HG03520 (cell line): ENCODE results near the gene PPT2.
"Not testable (repeated sequence)": the region's sequence is repeated elsewhere in the genome, so short reads cannot be mapped to it uniquely, and the experiment has no call there.

Experiments used
- ATAC-seq: cut with Tn5 transposase; IDR thresholded peaks from one replicate; pipeline ENCODE4 v1.9.1; 2021; ENCODE audit warnings: mild to moderate bottlenecking, moderate library complexity; ENCODE audit not compliant: unreplicated experiment

Gene PPT2

DNA sequence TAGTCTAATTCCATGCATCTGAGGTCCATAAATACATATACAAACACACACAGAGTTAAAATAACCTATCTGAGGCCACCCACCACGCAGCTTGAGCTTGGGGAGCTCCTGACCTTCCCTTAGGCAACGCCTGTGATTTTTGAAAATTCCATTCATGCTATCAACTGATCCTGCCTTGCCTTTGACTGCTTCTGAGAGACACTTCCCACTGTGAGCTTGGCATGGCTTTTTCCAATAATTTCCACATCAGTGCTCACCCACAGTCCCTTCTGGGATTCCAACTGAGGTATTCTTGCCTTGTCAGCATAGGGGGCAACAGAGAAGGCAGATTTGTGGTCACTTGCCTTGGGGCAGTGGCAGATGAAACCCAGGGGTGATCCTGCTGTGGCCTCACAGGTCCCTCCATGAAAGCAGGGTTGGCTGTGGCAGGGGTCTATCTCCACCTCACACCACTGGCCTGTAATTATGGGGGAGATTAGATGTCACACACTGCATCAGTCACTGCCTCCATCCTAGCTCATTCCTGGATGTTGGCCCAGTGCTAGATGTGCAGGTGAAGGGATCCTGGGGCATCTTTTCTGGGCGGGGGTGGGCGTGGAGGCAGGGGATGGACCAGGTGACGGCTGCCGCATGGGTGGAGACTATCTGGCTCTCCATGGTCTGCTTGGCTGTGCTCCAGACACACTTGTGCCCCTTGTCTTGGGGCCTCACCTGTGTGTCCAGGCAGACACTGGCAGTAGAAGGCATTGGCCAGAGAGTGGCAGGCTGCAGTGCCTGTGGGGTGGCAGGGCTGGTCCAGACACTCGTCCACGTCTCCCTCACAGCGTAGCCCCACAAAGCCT, 49.7 kb downstream of the PPT2 start:
- no peak for ATAC-seq

DNA sequence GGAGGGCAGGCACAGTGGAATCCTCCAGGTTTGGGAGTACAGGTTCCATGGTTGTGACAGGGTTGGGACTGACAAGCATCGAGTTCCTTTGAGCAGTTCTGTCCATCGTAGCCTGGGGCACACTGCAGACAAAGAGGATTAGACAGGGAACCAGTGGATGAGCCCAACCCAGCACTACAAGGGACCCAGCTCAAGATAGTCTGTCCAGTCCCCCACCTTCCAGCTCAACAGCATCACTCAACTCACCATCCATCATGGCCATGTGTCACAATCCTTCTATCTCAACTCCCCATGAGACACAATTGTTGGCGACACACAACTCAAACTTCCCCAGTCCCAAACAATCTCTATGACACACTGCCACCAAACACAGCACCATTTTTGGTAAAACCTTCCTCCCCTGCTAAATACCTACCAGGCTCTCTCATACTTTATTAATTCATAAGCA, 50.4 kb downstream of the PPT2 start:
- ATAC-seq = no peak

DNA sequence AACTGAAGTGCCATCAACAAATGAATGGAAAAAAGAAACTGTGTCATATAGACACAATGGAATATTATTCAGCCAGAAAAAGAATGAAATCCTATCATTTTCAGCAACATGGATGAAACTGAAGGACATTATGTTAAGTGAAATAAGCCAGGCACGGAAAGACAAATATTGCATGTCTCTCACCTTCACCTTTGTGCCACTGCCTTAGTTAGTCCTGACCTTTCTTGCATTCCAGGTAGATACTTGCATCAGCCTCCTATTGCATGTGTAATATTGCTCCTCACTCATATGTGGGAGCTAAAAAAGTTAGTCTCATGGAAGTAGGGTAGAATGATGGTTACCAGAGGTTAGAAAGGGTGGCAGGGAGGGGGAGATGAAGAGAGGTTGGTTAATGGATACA, 55.1 kb downstream of the PPT2 start:
- ATAC-seq = no peak

DNA sequence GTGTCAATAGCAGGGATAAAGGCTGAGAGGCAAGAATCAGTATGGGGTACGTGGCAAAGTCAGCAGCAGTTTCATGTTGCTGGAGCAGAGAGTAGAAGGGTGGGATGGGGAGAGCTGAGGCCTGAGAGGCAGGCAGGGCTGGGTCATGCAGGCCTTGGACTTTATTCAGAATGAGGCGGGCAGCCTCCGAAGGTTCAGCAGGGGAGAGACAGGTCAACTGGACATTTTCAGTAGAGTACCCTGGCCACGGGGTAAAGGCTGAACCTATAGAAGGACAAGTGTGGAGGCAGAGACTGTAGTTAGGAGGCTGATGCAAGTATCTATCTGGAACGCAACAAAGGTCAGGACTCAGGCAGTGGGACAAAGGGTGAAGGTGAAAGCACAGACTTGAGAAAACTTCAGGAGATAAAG, 56.3 kb downstream of the PPT2 start:
- no peak for ATAC-seq

DNA sequence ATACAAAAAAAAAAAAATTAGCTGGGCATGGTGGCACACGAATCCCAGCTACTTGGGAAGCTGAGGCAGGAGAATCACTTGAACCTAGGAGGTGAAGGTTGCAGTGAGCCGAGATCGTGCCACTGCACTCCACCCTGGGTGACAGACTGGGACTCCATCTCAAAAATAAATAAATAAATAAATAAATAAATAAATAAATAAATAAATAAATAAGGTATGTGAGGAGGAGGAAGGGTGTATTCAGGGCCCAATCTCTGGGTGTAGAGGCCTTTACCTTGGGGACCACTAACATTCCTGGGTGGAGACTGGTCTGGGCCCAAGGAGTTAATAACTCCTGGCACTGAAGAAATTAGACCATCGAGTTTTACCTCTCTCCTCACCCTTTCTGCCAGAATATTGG, 57.5 kb downstream of the PPT2 start:
- not testable (repeated sequence) for ATAC-seq

DNA sequence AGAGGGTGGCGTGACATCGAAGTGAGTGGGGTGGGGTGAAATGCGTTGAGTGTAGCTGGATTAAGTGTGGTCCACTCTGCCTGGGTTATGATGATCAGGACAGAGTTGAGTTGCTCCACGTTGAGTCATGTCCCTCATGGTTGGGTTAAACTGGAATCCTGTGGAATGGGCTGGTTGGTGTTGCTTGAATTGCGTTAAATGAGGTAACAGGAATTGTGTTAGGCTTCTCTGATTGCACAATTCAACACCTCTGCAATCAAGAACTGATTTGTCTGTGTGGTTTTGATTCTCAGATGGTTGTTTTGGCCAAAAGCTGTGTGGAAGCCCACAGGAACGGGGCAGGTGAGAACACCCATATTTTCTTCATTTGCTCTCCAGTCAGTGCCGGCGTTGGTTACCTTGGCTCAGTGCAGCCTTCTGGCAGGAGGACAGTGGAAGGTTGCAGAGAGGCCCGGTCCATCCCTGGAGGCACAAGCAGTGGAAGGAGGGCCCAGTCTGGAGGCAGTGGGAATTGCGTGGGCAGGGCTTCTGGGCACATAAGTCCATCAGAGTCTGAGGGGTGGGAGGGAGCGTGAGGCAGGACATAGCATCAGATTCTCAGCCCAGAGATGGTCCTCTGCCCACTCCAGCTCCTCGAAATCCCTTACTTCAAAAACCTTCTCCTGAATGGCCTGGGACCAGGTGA, 58.3 kb downstream of the PPT2 start:
- no peak for ATAC-seq
